ENCODE results near the gene TARP.

DNA sequence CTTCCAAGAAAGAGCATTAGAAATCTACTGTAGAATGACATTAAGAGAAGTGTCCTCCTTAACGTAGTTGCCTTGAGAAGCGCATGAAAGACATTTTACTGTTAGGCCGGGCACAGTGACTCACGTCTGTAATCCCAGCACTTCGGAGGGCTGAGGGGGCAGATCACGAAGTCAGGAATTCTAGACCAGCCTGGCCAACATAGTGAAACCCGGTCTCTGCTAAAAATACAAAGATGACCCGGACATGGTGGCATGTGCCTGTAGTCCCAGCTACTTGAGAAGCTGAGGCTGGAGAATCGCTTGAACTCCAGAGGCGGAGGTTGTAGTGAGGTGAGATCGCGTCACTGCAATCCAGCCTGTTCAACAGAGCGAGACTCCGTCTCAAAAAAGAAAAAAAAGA, 28.9 kb downstream of the TARP start:
- TF ChIP-seq TCF12 (IDR thresholded peaks at IDR 0.05; ENCODE audit: low read depth) (no peak), CEBPB (IDR thresholded peaks at IDR 0.05) (no peak), ZBTB7A (IDR thresholded peaks at IDR 0.05; ENCODE audit: low read depth) (no peak), FOXM1 (IDR thresholded peaks at IDR 0.05; ENCODE audit: borderline replicate concordance, low read depth) (no peak), TAF1 (IDR thresholded peaks at IDR 0.05; ENCODE audit: low read depth) (no peak), NFIC (IDR thresholded peaks at IDR 0.05) (no peak), RAD21 (IDR thresholded peaks at IDR 0.05; ENCODE audit: low read depth) (no peak), YY1 (IDR thresholded peaks at IDR 0.05; ENCODE audit: low read depth) (no peak)
- TF ChIP-seq, protein P1, sequence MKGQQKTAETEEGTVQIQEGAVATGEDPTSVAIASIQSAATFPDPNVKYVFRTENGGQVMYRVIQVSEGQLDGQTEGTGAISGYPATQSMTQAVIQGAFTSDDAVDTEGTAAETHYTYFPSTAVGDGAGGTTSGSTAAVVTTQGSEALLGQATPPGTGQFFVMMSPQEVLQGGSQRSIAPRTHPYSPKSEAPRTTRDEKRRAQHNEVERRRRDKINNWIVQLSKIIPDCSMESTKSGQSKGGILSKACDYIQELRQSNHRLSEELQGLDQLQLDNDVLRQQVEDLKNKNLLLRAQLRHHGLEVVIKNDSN (IDR thresholded peaks at IDR 0.05) = no peak
- TF ChIP-seq, protein P2, sequence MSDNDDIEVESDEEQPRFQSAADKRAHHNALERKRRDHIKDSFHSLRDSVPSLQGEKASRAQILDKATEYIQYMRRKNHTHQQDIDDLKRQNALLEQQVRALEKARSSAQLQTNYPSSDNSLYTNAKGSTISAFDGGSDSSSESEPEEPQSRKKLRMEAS (IDR thresholded peaks at IDR 0.05) = no peak

Data from Ishikawa (cell line).